HG03097 (cell line): Measurements from ENCODE around the gene DMPK.
"Not testable (repeated sequence)": the region's sequence is repeated elsewhere in the genome, so short reads cannot be mapped to it uniquely, and the experiment has no call there.

ENCODE experiments used
- ATAC-seq: cut with Tn5 transposase; IDR thresholded peaks from one replicate; pipeline ENCODE4 v1.9.1; 2021; ENCODE audit not compliant: unreplicated experiment, low FRiP score

DMPK gene

GRCh38 chr19:45816236-45817009 lies 34.1 kb upstream of the DMPK start:
- ATAC-seq = no peak

GRCh38 chr19:45815481-45816216 lies 33.4 kb upstream of the DMPK start:
- ATAC-seq = no peak

- no peak for ATAC-seq
These were observed 32.7 kb upstream of the DMPK start, which contains the start of gene RSPH6A for GRCh38 chr19:45814851-45815480. RSPH6A (minus strand) TSS chr19:45815308; CDS start chr19:45815176, 132 bp downstream.

GRCh38 chr19:45814166-45814780 lies 32.0 kb upstream of the DMPK start:
- no peak for ATAC-seq

GRCh38 chr19:45812297-45812696 lies 30.0 kb upstream of the DMPK start:
- ATAC-seq = no peak

- no peak for ATAC-seq
These were observed 27.4 kb upstream of the DMPK start for GRCh38 chr19:45809643-45810159.

GRCh38 chr19:45805719-45806118 lies 23.4 kb upstream of the DMPK start:
- ATAC-seq = no peak

- ATAC-seq = no peak
These were observed 22.6 kb upstream of the DMPK start for GRCh38 chr19:45804959-45805230.

- ATAC-seq = no peak
These were observed 22.1 kb upstream of the DMPK start for GRCh38 chr19:45804140-45804958.

- no peak for ATAC-seq
These were observed 19.4 kb upstream of the DMPK start for GRCh38 chr19:45801603-45802175.

- no peak for ATAC-seq
These were observed 17.8 kb upstream of the DMPK start for GRCh38 chr19:45800070-45800553.

GRCh38 chr19:45799541-45799940 lies 17.3 kb upstream of the DMPK start:
- ATAC-seq = not testable (repeated sequence)

- no peak for ATAC-seq
These were observed 16.8 kb upstream of the DMPK start for GRCh38 chr19:45798995-45799517.

GRCh38 chr19:45794627-45795026 lies 12.3 kb upstream of the DMPK start:
- no peak for ATAC-seq

GRCh38 chr19:45793876-45794275 lies 11.6 kb upstream of the DMPK start:
- ATAC-seq = no peak

- no peak for ATAC-seq
These were observed 10.9 kb upstream of the DMPK start for GRCh38 chr19:45793178-45793564.

GRCh38 chr19:45792470-45793177 lies 10.3 kb upstream of the DMPK start, which contains the start of gene DMWD:
DMWD (minus strand) TSS chr19:45792845; CDS start chr19:45792756, 89 bp downstream.
- ATAC-seq = peak; percentile 82

GRCh38 chr19:45791744-45792469 lies 9.6 kb upstream of the DMPK start:
- peak; percentile 23 for ATAC-seq
